ENCODE measurements around the gene BACH2.

- TF ChIP-seq CTCF (IDR thresholded peaks at IDR 0.05): no peak
- TF ChIP-seq POLR2A (IDR thresholded peaks at IDR 0.05): no peak
- no peak for TF ChIP-seq EP300 (IDR thresholded peaks at IDR 0.05)
Observed at GRCh38 chr6:90118581-90118980, 178.1 kb downstream of the BACH2 start.
